GM23338 (cell line): Measurements from ENCODE around the gene ABCD1. TPM values are rescaled to one million over a fixed set of nuclear protein-coding genes. Genes with fewer than 3 reads are reported as not detected.

Source experiments
- ATAC-seq: fragments of 200-7000 bp; cut with Tn5 transposase; 3 replicates; pipeline ENCODE4 v1.9.1; 2020
- DNase-seq: peaks from one replicate; pipeline ENCODE4 v3.0.0-alpha.2; 2015; ENCODE audit warnings: low spot score
- H2AFZ ChIP-seq: fragments of 200-600 bp; sonication (generic); 2 replicates; pipeline ENCODE4 v1.8.0; 2016; ENCODE audit warnings: antibody characterized with exemption, mild to moderate bottlenecking, moderate library complexity
- H3F3A ChIP-seq: fragments of 200-600 bp; sonication (generic); replicated peaks from 2 replicates; pipeline ENCODE4 v1.8.0; 2017; ENCODE audit warnings: antibody characterized with exemption, mixed run types, low read depth
- H3K27ac ChIP-seq: fragments of 200-600 bp; sonication (generic); 2 replicates; pipeline ENCODE4 v1.6.1; 2016; ENCODE audit warnings: low read depth
- H3K27me3 ChIP-seq: fragments of 200-600 bp; sonication (generic); 2 replicates; pipeline ENCODE4 v1.8.0; 2016; ENCODE audit warnings: mild to moderate bottlenecking, mixed run types, moderate library complexity; ENCODE audit not compliant: insufficient read depth
- H3K36me3 ChIP-seq: fragments of 200-600 bp; sonication (generic); 2 replicates; pipeline ENCODE4 v1.8.0; 2016; ENCODE audit warnings: mild to moderate bottlenecking; ENCODE audit not compliant: insufficient read depth
- H3K4me1 ChIP-seq: fragments of 200-600 bp; sonication (generic); 2 replicates; pipeline ENCODE4 v1.8.0; 2016; ENCODE audit warnings: mild to moderate bottlenecking, moderate library complexity; ENCODE audit not compliant: insufficient read depth
- H3K4me2 ChIP-seq: fragments of 200-600 bp; sonication (generic); 2 replicates; pipeline ENCODE4 v1.7.1; 2017; ENCODE audit warnings: mixed run types
- H3K4me3 ChIP-seq: fragments of 200-600 bp; sonication (generic); 2 replicates; pipeline ENCODE4 v1.6.1; 2016; ENCODE audit warnings: mixed run types
- H3K79me2 ChIP-seq: fragments of 200-600 bp; sonication (generic); replicated peaks from 2 replicates; pipeline ENCODE4 v1.8.0; 2017; ENCODE audit warnings: mild to moderate bottlenecking; ENCODE audit not compliant: insufficient read depth
- H3K9me2 ChIP-seq: fragments of 200-600 bp; sonication (generic); 2 replicates; pipeline ENCODE4 v1.8.0; 2017; ENCODE audit not compliant: insufficient read depth
- H4K20me1 ChIP-seq: fragments of 200-600 bp; sonication (generic); replicated peaks from 2 replicates; pipeline ENCODE4 v1.8.0; 2017; ENCODE audit warnings: mild to moderate bottlenecking; ENCODE audit not compliant: insufficient read depth
- H3K27ac Mint-ChIP-seq: 2 replicates; pipeline ENCODE4 v1.8.0; 2020; ENCODE audit warnings: inconsistent platforms, mild to moderate bottlenecking, moderate library complexity, mixed read lengths
- H3K27me3 Mint-ChIP-seq: 3 replicates; pipeline ENCODE4 v1.8.0; 2022; ENCODE audit warnings: low read depth, mild to moderate bottlenecking, moderate library complexity, mixed read lengths, inconsistent platforms; ENCODE audit not compliant: insufficient read depth, poor library complexity
- H3K36me3 Mint-ChIP-seq: 3 replicates; pipeline ENCODE4 v1.8.0; 2021; ENCODE audit warnings: low read depth, mild to moderate bottlenecking, inconsistent platforms, moderate library complexity, mixed read lengths
- H3K4me1 Mint-ChIP-seq: 3 replicates; pipeline ENCODE4 v1.8.0; 2020; ENCODE audit warnings: mild to moderate bottlenecking, inconsistent platforms, mixed read lengths
- H3K4me3 Mint-ChIP-seq: 3 replicates; pipeline ENCODE4 v1.8.0; 2021; ENCODE audit warnings: moderate library complexity, mild to moderate bottlenecking, inconsistent platforms, mixed read lengths
- H3K9me3 Mint-ChIP-seq: 3 replicates; pipeline ENCODE4 v1.8.0; 2020; ENCODE audit warnings: moderate library complexity, mild to moderate bottlenecking, inconsistent platforms, mixed read lengths
- CREB1 ChIP-seq: fragments of 250-450 bp; sonication (Bioruptor Pico); IDR thresholded peaks from 2 replicates; pipeline ENCODE4 v1.5.0; 2020; ENCODE audit warnings: low read depth, mild to moderate bottlenecking, moderate library complexity
- EZH2 ChIP-seq: fragments of 200-600 bp; sonication (generic); IDR thresholded peaks from one replicate; pipeline ENCODE4 v1.8.0; 2017; ENCODE audit warnings: antibody characterized with exemption, mild to moderate bottlenecking, low read depth; ENCODE audit not compliant: unreplicated experiment
- EZH2phosphoT487 ChIP-seq: fragments of 200-600 bp; sonication (generic); IDR thresholded peaks from one replicate; pipeline ENCODE4 v1.8.1; 2018; ENCODE audit warnings: antibody characterized with exemption; ENCODE audit not compliant: unreplicated experiment
- JUNB ChIP-seq: IDR thresholded peaks from one replicate; pipeline ENCODE4 v1.6.1; 2016; ENCODE audit warnings: antibody characterized with exemption; ENCODE audit not compliant: unreplicated experiment
- NANOG ChIP-seq: IDR thresholded peaks from 2 replicates; pipeline ENCODE4 v1.6.1; 2016; ENCODE audit warnings: antibody characterized with exemption, borderline replicate concordance
- POLR2AphosphoS5 ChIP-seq: IDR thresholded peaks from 2 replicates; pipeline ENCODE4 v1.6.1; 2016; ENCODE audit warnings: antibody characterized with exemption, low read depth
- STAT1 ChIP-seq: IDR thresholded peaks from one replicate; pipeline ENCODE4 v1.6.1; 2016; ENCODE audit warnings: antibody characterized with exemption; ENCODE audit not compliant: unreplicated experiment
- ZNF114 ChIP-seq: fragments of 250-450 bp; sonication (Bioruptor Pico); IDR thresholded peaks from 2 replicates; pipeline ENCODE4 v1.5.0; 2020; ENCODE audit warnings: mild to moderate bottlenecking, moderate library complexity
- polyA plus RNA-seq: library from polyadenylated mRNA; unstranded; fragments of >200 nt; fragmentation: Nextera tagmentation; extraction: Ambion mirVana; gene quantifications from 2 replicates; pipeline ENCODE4 v1.2.1, GENCODE V29; 2016
- total RNA-seq: library from RNA; depleted of rRNA; stranded (reverse); fragments of >200 nt; shearing (Covaris generic); gene quantifications from 2 replicates; pipeline ENCODE4 v1.2.3, GENCODE V29; 2014
- TF ChIP-seq, protein P1 (sequence below): IDR thresholded peaks from 2 replicates; pipeline ENCODE4 v1.6.1; 2016; ENCODE audit warnings: antibody characterized with exemption
- TF ChIP-seq, protein P2 (sequence below): IDR thresholded peaks from one replicate; pipeline ENCODE4 v1.6.1; 2018; ENCODE audit warnings: antibody characterized with exemption; ENCODE audit not compliant: unreplicated experiment
- TF ChIP-seq, protein P3 (sequence below), 2 experiments: fragments of 200-600 bp in 1 of 2; sonication (generic) in 1 of 2; conservative IDR thresholded peaks; 2 replicates each; pipeline versions ENCODE4 v1.5.1 to v1.6.1; 2016 to 2017; ENCODE audit warnings: antibody characterized with exemption in 2 of 2, low read depth in 2 of 2, mild to moderate bottlenecking in 2 of 2, moderate library complexity in 1 of 2

Gene ABCD1
- total and polyA plus RNA-seq, 2 experiments from 2014 or later: 2.4 to 8.9 TPM

GRCh38 chrX:153736071-153736820, 11.6 kb downstream of the ABCD1 start (continued):
- TF ChIP-seq, protein P1, sequence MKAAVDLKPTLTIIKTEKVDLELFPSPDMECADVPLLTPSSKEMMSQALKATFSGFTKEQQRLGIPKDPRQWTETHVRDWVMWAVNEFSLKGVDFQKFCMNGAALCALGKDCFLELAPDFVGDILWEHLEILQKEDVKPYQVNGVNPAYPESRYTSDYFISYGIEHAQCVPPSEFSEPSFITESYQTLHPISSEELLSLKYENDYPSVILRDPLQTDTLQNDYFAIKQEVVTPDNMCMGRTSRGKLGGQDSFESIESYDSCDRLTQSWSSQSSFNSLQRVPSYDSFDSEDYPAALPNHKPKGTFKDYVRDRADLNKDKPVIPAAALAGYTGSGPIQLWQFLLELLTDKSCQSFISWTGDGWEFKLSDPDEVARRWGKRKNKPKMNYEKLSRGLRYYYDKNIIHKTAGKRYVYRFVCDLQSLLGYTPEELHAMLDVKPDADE: no peak
- no peak for TF ChIP-seq CREB1 (CRISPR knock-in tag)
- TF ChIP-seq, protein P2, sequence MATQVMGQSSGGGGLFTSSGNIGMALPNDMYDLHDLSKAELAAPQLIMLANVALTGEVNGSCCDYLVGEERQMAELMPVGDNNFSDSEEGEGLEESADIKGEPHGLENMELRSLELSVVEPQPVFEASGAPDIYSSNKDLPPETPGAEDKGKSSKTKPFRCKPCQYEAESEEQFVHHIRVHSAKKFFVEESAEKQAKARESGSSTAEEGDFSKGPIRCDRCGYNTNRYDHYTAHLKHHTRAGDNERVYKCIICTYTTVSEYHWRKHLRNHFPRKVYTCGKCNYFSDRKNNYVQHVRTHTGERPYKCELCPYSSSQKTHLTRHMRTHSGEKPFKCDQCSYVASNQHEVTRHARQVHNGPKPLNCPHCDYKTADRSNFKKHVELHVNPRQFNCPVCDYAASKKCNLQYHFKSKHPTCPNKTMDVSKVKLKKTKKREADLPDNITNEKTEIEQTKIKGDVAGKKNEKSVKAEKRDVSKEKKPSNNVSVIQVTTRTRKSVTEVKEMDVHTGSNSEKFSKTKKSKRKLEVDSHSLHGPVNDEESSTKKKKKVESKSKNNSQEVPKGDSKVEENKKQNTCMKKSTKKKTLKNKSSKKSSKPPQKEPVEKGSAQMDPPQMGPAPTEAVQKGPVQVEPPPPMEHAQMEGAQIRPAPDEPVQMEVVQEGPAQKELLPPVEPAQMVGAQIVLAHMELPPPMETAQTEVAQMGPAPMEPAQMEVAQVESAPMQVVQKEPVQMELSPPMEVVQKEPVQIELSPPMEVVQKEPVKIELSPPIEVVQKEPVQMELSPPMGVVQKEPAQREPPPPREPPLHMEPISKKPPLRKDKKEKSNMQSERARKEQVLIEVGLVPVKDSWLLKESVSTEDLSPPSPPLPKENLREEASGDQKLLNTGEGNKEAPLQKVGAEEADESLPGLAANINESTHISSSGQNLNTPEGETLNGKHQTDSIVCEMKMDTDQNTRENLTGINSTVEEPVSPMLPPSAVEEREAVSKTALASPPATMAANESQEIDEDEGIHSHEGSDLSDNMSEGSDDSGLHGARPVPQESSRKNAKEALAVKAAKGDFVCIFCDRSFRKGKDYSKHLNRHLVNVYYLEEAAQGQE: no peak
- no peak for TF ChIP-seq JUNB
- no peak for TF ChIP-seq POLR2AphosphoS5
- no peak for TF ChIP-seq NANOG

DNA sequence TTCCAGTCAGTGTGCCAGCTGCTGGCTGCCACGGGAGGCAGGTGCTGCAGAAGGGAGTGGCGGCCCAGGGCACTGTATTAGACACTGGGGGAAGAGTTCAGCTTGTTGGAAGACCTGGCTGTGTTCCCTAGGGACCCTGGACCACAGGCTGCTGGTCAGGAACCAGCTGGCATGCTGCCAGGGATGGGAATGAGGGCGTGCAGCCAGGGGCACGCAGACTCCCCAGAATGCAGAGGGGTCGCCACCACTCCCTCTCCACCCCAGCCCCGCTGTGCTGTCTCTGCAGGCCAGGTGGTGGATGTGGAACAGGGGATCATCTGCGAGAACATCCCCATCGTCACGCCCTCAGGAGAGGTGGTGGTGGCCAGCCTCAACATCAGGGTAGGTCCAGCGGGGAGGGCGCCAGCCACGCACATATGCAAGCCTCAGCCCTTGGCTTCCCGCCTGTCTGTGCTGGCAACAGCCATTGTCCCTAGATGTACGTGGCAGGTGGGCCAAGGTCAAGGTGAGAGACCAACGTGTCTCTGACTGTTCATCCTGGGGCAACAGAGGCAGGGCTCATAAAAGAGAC, 12.3 kb downstream of the ABCD1 start:
- Mint-ChIP-seq H3K4me3 (no peak overlapping the region), H3K9me3 (no peaks in the 10 kb centered on the region), H3K27me3 (peaks cover 5% of the 10 kb centered on the region), H3K36me3 (peaks cover 3% of the 10 kb centered on the region; the same call in 1 of the 3 replicates), H3K27ac (no peak overlapping the region), H3K4me1 (peaks cover 7% of the 10 kb centered on the region)
- no peak overlapping the region for H3K4me2 ChIP-seq
- no peaks in the 10 kb centered on the region for H3K4me1 ChIP-seq
- no peaks in the 10 kb centered on the region for H3K79me2 ChIP-seq
- DNase-seq (no peak), ATAC-seq (no peak)
- no peaks in the 10 kb centered on the region for H4K20me1 ChIP-seq
- no peaks in the 10 kb centered on the region for H3K9me2 ChIP-seq
- no peaks in the 10 kb centered on the region for H3F3A ChIP-seq
- H2AFZ ChIP-seq: no peak overlapping the region
- no peak overlapping the region for H3K27ac ChIP-seq
- H3K4me3 ChIP-seq: no peak overlapping the region
- no peaks in the 10 kb centered on the region for H3K36me3 ChIP-seq
- H3K27me3 ChIP-seq: no peaks in the 10 kb centered on the region
- TF ChIP-seq, protein P3, sequence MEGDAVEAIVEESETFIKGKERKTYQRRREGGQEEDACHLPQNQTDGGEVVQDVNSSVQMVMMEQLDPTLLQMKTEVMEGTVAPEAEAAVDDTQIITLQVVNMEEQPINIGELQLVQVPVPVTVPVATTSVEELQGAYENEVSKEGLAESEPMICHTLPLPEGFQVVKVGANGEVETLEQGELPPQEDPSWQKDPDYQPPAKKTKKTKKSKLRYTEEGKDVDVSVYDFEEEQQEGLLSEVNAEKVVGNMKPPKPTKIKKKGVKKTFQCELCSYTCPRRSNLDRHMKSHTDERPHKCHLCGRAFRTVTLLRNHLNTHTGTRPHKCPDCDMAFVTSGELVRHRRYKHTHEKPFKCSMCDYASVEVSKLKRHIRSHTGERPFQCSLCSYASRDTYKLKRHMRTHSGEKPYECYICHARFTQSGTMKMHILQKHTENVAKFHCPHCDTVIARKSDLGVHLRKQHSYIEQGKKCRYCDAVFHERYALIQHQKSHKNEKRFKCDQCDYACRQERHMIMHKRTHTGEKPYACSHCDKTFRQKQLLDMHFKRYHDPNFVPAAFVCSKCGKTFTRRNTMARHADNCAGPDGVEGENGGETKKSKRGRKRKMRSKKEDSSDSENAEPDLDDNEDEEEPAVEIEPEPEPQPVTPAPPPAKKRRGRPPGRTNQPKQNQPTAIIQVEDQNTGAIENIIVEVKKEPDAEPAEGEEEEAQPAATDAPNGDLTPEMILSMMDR (conservative IDR thresholded peaks at IDR 0.05; ENCODE audit: low read depth in 2 of 2): no peak
- TF ChIP-seq JUNB: no peak
- no peak for TF ChIP-seq POLR2AphosphoS5
- TF ChIP-seq EZH2phosphoT487: no peak
- TF ChIP-seq CREB1 (CRISPR knock-in tag): no peak
- TF ChIP-seq, protein P1: no peak
- TF ChIP-seq, protein P2: no peak
- TF ChIP-seq NANOG: no peak
- TF ChIP-seq EZH2: no peak
- no peak for TF ChIP-seq ZNF114 (CRISPR knock-in tag)
- TF ChIP-seq STAT1: no peak
